Endothelial cell of umbilical vein (primary cell): ENCODE data around the gene RELN. TPM values are rescaled to one million over a fixed set of nuclear protein-coding genes. Genes with fewer than 3 reads are reported as not detected.

ENCODE experiments used
- BruUV-seq: library from RNA; stranded (reverse); fragments of 400-500 nt; replicated peaks from 2 replicates; lab custom pipeline; 2021; lab: Mats Ljungman, UMichigan
- CTCF ChIA-PET: fragments of 300-600, 350-600 bp; sonication (Branson Sonifier 250); formaldehyde crosslinking; loops from one replicate; lab custom pipeline; 2021; ENCODE audit warnings: antibody characterized with exemption, inconsistent platforms; lab: Charles Lee
- POLR2A ChIA-PET: fragments of 300-600, 350-600 bp; sonication (Branson Sonifier 250); formaldehyde crosslinking; loops from one replicate; lab custom pipeline; 2021; ENCODE audit warnings: antibody characterized with exemption, inconsistent platforms; lab: Charles Lee
- DNase-seq: peaks from one replicate; pipeline ENCODE4 v3.0.0-alpha.2; 2011; ENCODE audit warnings: low read depth, low spot score
- FAIRE-seq: peaks from 2 replicates; lab custom pipeline; 2011; peaks lifted over from hg19 to GRCh38; lab: Jason Lieb, UNC
- H2AFZ ChIP-seq: 2 replicates; pipeline ENCODE4 v1.6.0; 2012; ENCODE audit warnings: low read depth, low read length, control low read depth, inconsistent platforms
- H3K27ac ChIP-seq: 2 replicates; pipeline ENCODE4 v1.5.1; 2011; ENCODE audit warnings: low read depth, mild to moderate bottlenecking, control low read depth, low read length, moderate library complexity; ENCODE audit not compliant: insufficient read depth
- H3K27me3 ChIP-seq, 2 experiments: 2 replicates each; pipeline versions ENCODE4 v1.6.0 to v1.6.1; 2011; ENCODE audit warnings: low read length in 2 of 2, mixed read lengths in 1 of 2; ENCODE audit not compliant: control insufficient read depth in 2 of 2, insufficient read depth in 2 of 2
- H3K36me3 ChIP-seq, 2 experiments: 2 replicates in 1 of 2; 3 replicates in 1 of 2; pipeline ENCODE4 v1.5.1; 2011; ENCODE audit warnings: low read length in 2 of 2, mild to moderate bottlenecking in 1 of 2, moderate library complexity in 1 of 2; ENCODE audit not compliant: control insufficient read depth in 2 of 2, insufficient read depth in 2 of 2; ENCODE audit errors: extremely low read depth in 1 of 2
- H3K4me1 ChIP-seq: 3 replicates; pipeline ENCODE4 v1.5.1; 2011; ENCODE audit warnings: mild to moderate bottlenecking, low read length; ENCODE audit not compliant: control insufficient read depth, insufficient read depth; ENCODE audit errors: extremely low read depth
- H3K4me2 ChIP-seq: 2 replicates; pipeline ENCODE4 v1.6.1; 2011; ENCODE audit warnings: low read length, control low read depth, mixed read lengths; ENCODE audit not compliant: insufficient read depth
- H3K4me3 ChIP-seq, 3 experiments: fragments of 200-600 bp in 1 of 3; sonication (generic), shearing (Covaris generic) in 1 of 3; replicated peaks in 1 of 3; 2 replicates each; pipeline ENCODE4 v1.5.1; 2011 to 2016; ENCODE audit warnings: control low read depth in 3 of 3, low read length in 3 of 3, mild to moderate bottlenecking in 2 of 3, inconsistent platforms in 1 of 3, low read depth in 1 of 3, moderate library complexity in 1 of 3; ENCODE audit not compliant: insufficient read depth in 1 of 3
- H3K79me2 ChIP-seq: 2 replicates; pipeline ENCODE4 v1.6.0; 2012; ENCODE audit warnings: low read length, inconsistent platforms; ENCODE audit not compliant: control insufficient read depth, insufficient read depth
- H3K9ac ChIP-seq: replicated peaks from 2 replicates; pipeline ENCODE3; 2011; ENCODE audit warnings: low read length, control low read depth; ENCODE audit not compliant: insufficient read depth; ENCODE audit errors: extremely low read depth
- H3K9me1 ChIP-seq: replicated peaks from 3 replicates; pipeline ENCODE4 v1.6.0; 2011; ENCODE audit warnings: mild to moderate bottlenecking, low read length; ENCODE audit not compliant: control insufficient read depth, insufficient read depth; ENCODE audit errors: extremely low read depth
- H3K9me3 ChIP-seq: replicated peaks from 2 replicates; pipeline ENCODE4 v1.5.1; 2012; ENCODE audit warnings: low read length, inconsistent platforms; ENCODE audit not compliant: control insufficient read depth, insufficient read depth
- H4K20me1 ChIP-seq: replicated peaks from 2 replicates; pipeline ENCODE3; 2011; ENCODE audit warnings: mild to moderate bottlenecking, low read length; ENCODE audit not compliant: control insufficient read depth, insufficient read depth; ENCODE audit errors: extremely low read depth
- CTCF ChIP-seq, 2 donors: IDR thresholded peaks; 1 replicate in 1 of 2; 2 replicates in 1 of 2; pipeline ENCODE4 v1.5.1; 2011; ENCODE audit warnings: low read length in 2 of 2, mild to moderate bottlenecking in 2 of 2, moderate library complexity in 2 of 2, control low read depth in 1 of 2, inconsistent platforms in 1 of 2, low read depth in 1 of 2; ENCODE audit not compliant: insufficient read depth in 1 of 2; ENCODE audit errors: extremely low read depth in 1 of 2
- EZH2 ChIP-seq: IDR thresholded peaks from 2 replicates; pipeline ENCODE4 v1.6.1; 2012; ENCODE audit warnings: borderline replicate concordance, low read depth, mild to moderate bottlenecking, moderate library complexity, low read length, inconsistent platforms; ENCODE audit not compliant: severe bottlenecking
- FOS ChIP-seq: IDR thresholded peaks from 2 replicates; pipeline ENCODE4 v1.6.1; 2011; ENCODE audit warnings: mild to moderate bottlenecking, low read length, moderate library complexity, borderline replicate concordance; ENCODE audit not compliant: insufficient read depth
- GATA2 ChIP-seq: IDR thresholded peaks from 2 replicates; pipeline ENCODE4 v1.7.0; 2011; ENCODE audit warnings: low read depth, mild to moderate bottlenecking, moderate library complexity, mixed read lengths, low read length; ENCODE audit not compliant: insufficient read length, insufficient read depth
- JUN ChIP-seq: IDR thresholded peaks from 2 replicates; pipeline ENCODE4 v1.6.1; 2011; ENCODE audit warnings: borderline replicate concordance, low read depth; ENCODE audit not compliant: insufficient read length, insufficient read depth
- MAX ChIP-seq: IDR thresholded peaks from 2 replicates; pipeline ENCODE4 v1.6.1; 2011; ENCODE audit not compliant: insufficient read depth, insufficient read length
- MYC ChIP-seq: IDR thresholded peaks from one replicate; pipeline ENCODE4 v1.6.1; 2011; ENCODE audit warnings: mild to moderate bottlenecking, low read depth, low read length
- POLR2A ChIP-seq: IDR thresholded peaks from 2 replicates; pipeline ENCODE4 v1.6.1; 2012; ENCODE audit warnings: low read depth, mild to moderate bottlenecking, control low read depth, low read length
- POLR2AphosphoS5 ChIP-seq: IDR thresholded peaks from 2 replicates; pipeline ENCODE4 v1.6.1; 2012; ENCODE audit warnings: low read depth, mild to moderate bottlenecking, control low read depth, low read length, moderate library complexity; ENCODE audit not compliant: insufficient read depth
- dilution Hi-C: fragments of 300-500 bp; cut with MboI; formaldehyde crosslinking; loops from one replicate; pipeline ENCODE4 v1.15.0; 2019; ENCODE audit warnings: low sequenced_read_pairs; ENCODE audit not compliant: extremely low pct_ligation_motif_present
- intact Hi-C: fragments of 100-400 bp; cut with micrococcal nuclease; formaldehyde crosslinking; loops from one replicate; pipeline ENCODE4 v1.10.0; 2022
- polyA plus RNA-seq, 4 experiments: library from polyadenylated mRNA; depleted of rRNA in 3 of 4; stranded (reverse) in 3 of 4; unstranded in 1 of 4; fragments of >200 nt; gene quantifications; 2 replicates each; pipeline versions ENCODE4 v1.2.1 to v1.2.3, GENCODE V29; 2011 to 2012; ENCODE audit warnings: missing spikeins in 1 of 4
- total RNA-seq: library from RNA; stranded (reverse); gene quantifications from 2 replicates; pipeline ENCODE4 v1.2.3, GENCODE V29; 2021

Gene RELN
- total and polyA plus RNA-seq, 2 donors (not counting 3 experiments of a cell fraction or from before 2014, with no cell fraction given), result 0.15 to 0.22 TPM

- no peak overlapping the region for H2AFZ ChIP-seq
- H3K27me3 ChIP-seq, result no peaks in the 10 kb centered on the region
- CTCF ChIA-PET, result no interaction called here
- TF ChIP-seq JUN (no peak), GATA2 (no peak), FOS (no peak), POLR2AphosphoS5 (no peak), MAX (no peak), CTCF (IDR thresholded peaks at IDR 0.05; ENCODE audit: extremely low read depth in 1 of 2, insufficient read depth in 1 of 2, low read depth in 1 of 2, low read length in 2 of 2) (no peak), MYC (no peak), EZH2 (no peak), POLR2A (no peak)
- H3K4me3 ChIP-seq, result no peak overlapping the region
- no peaks in the 10 kb centered on the region for H3K9me3 ChIP-seq
- FAIRE-seq (no peak), DNase-seq (no peak)
- H3K79me2 ChIP-seq, result no peaks in the 10 kb centered on the region
- no TSS peak for BruUV-seq
- dilution Hi-C loops, result no loop called here
- no peak overlapping the region for H3K4me2 ChIP-seq
- POLR2A ChIA-PET, result no interaction called here
- no peaks in the 10 kb centered on the region for H3K9me1 ChIP-seq
- peaks cover 3% of the 10 kb centered on the region for H3K4me1 ChIP-seq
- no peaks in the 10 kb centered on the region for H3K36me3 ChIP-seq
- no peaks in the 10 kb centered on the region for H4K20me1 ChIP-seq
- intact Hi-C loops, result no loop called here
- no peak overlapping the region for H3K27ac ChIP-seq
- no peak overlapping the region for H3K9ac ChIP-seq
These were observed 332.0 kb downstream of the RELN start for GRCh38 chr7:103657474-103657894.
